Stimulated activated CD8-positive, alpha-beta memory T cell treated with anti-CD3 and anti-CD28 coated beads, Interleukin-12 subunit alpha, Interleukin-12 subunit beta, amount 100 ng/mL, for 24 hours (primary cell): ENCODE measurements around the gene PCSK4.
"Not testable (repeated sequence)": the region's sequence is repeated elsewhere in the genome, so short reads cannot be mapped to it uniquely, and the experiment has no call there.

Source experiments
- DNase-seq: peaks from one replicate; pipeline ENCODE4 v3.0.0-alpha.2; 2020; ENCODE audit errors: extremely low read depth

PCSK4 gene

DNA sequence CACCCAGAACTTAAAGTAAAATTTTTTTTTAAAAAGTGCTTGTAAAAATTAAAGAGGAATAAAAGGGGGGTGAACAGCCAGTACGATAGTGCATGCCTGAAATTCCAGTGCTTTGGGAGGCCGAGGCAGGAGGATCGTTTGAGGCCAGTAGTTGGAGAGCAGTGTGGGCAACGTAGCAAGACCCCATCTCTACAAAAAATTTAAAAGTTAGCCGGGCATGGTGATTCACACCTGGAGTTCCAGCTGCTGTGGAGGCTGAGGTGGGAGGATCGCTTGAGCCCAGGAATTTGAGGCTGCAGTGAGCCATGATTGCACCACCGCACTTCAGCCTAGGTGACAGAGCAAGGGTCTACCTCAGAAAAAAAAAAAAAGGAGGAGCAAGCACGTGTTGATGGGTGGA, 14.9 kb upstream of the PCSK4 start:
- no peak for DNase-seq

DNA sequence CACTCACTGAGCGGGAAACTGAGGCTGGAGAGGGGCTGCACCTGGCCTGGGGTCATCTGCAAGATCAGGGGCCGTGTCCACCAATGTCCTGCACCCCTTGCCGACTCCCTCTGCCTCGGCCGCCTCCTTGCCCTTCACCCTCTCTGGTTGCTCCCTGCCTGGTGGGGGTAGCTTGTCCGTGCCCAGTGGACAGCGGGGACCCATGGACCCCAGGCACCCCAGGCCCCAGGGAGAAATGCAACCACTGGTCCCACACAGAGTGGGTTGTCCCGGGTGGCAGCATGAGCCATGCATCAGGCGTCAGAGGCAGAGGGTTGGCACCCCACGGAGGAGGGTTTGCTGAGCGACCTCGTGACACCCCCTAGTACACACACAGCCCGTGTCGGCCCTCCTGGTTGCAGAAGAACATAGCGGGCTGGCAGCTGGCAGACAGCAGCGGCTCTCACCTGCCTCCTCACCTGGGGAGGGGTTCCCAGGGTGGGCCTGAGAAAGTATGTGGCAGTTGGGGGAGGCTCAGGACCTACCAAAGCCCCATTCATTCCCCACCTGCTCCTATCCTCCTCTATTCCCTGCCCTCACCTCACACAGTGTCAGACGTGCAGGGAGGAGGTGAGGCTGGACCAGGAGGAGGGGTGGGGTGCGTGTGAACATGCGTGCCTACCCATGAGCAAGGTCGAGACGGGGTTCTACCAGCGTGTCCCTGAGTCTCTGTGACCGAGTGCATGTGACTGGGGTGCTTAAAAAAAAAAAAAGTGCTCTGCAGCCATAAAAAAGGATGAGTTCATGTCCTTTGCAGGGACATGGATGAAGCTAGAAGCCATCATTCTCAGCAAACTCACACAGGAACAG, 14.0 kb upstream of the PCSK4 start:
- no peak for DNase-seq

DNA sequence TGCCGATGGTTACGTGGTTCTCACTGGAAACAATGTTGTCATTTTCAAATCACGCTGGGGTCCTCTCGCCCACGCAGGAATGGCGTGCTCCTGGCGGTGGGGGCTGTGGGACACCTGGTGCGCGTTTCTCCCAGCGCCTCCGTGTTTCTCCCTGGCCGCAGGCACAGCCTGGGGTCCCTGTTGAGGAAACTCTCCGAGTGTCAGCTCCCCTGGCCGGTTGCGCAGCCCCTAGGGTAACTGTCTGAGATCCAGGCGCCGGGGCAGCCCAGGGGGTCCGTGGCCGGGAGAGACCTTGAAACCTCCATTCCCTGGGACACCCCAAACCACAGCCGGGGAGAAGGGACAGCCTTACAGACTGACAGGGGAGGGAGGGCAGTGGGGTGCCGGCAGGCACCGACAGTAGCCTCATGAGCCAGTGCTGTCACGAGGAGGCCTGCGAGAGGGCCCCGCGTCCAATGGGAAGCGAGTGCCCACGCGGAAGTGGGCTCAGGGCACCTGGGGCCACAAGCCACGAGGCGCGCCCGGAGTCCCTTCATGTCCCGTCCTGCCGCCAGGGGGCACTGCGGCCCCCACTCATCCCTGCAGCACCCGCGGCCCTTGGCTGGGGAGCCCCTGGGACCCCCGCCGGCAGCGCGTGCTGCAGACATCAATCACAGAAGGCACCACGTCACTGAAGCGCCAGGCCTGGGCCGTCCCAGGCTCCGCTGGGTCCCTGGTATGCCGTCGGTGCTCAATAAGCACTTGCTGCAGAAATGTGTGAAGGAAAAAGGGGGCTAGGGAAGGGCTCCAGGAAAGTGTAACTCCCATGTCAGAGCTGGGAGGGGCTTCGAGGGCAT, 13.2 kb upstream of the PCSK4 start:
- DNase-seq, result no peak

DNA sequence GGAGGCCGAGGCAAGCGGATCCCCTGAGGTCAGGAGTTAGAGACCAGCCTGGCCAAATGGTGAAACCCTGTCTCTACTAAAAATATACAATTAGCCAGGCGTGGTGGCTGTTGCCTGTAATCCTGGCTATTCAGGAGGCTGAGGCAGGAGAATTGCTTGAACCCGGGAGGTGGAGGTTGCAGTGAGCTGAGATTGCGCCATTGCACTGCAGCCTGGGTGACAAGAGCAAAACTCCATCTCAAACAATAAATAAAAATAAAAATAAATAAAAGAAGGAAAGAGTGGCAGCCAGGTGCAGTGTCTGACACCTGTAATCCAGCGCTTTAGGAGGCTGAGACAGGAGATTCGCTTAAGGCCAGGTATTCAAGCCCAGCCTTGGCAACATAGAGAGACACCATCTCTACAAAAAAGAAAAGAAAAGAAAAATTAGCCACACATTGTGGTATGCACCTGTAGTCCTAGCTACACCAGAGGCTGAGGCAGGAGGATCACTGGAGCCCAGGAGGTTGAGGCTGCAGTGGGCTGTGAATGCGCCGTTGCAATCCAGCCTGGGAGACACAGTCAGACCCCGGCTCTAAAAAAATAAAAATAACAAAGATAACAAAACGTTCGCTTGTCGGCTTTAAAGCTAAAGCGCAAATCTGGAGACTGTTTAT, 12.4 kb upstream of the PCSK4 start:
- DNase-seq, result no peak

DNA sequence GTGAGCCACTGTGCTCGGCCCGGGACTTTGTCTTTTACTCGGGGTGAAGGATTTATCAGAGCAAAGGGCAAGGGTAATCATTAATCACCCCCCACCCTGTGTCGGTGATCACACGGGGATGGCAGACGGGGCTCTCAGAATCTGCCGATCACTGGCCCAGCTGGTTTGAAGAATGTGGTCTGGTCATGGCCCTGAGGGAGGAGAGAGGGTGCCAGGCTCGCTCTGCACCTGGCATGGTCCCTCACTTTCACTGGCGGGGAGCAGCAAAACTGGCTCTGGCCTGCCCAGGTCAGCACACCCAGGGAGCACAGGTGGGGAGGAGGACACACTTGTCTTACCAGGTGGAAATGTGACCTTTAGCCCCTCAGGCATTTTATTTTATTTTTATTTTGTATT, 11.0 kb upstream of the PCSK4 start:
- no peak for DNase-seq

DNA sequence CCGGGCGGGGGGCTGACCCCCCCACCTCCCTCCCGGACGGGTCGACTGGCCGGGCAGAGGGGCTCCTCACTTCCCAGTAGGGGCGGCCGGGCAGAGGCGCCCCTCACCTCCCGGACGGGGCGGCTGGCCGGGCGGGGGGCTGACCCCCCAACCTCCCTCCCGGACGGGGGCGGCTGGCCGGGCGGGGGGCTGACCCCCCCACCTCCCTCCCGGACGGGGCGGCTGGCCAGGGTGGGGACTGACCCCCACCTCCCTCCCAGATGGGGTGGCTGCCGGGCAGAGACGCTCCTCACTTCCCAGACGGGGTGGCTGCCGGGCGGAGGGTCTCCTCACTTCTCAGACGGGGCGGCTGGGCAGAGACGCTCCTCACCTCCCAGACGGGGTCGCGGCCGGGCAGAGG, 9.1 kb upstream of the PCSK4 start:
- not testable (repeated sequence) for DNase-seq

DNA sequence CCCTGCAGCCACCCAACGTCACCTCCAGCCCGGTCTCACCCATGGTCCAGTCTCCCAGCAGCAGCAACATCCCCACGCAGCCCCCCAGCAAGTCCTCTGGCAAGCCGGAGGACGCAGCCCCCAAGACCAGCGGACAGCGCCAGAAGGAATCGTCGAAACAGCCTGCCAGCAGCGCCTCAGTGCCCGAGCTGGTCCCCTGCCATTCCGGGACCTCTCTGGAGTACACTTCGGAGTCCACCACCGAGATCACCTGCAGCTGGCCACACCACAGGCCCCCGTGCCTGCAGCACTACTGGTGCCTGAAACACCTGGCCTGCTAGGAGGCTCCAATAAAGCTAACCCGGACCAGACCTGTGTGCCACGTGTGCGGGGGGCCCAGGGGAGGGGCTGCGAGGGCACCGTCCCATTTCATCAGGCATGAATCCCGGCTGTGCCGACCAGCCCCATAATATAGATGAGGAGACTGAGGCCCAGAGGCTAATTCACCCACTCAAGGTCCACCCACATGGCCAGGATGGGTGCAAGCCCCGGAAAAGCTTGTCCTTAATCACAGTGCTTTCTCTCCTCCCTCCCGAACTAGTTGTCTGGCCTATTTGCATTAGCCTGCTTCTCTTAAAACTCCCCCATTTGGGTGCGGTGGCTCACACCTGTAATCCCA, 7.6 kb upstream of the PCSK4 start:
- DNase-seq, result no peak

DNA sequence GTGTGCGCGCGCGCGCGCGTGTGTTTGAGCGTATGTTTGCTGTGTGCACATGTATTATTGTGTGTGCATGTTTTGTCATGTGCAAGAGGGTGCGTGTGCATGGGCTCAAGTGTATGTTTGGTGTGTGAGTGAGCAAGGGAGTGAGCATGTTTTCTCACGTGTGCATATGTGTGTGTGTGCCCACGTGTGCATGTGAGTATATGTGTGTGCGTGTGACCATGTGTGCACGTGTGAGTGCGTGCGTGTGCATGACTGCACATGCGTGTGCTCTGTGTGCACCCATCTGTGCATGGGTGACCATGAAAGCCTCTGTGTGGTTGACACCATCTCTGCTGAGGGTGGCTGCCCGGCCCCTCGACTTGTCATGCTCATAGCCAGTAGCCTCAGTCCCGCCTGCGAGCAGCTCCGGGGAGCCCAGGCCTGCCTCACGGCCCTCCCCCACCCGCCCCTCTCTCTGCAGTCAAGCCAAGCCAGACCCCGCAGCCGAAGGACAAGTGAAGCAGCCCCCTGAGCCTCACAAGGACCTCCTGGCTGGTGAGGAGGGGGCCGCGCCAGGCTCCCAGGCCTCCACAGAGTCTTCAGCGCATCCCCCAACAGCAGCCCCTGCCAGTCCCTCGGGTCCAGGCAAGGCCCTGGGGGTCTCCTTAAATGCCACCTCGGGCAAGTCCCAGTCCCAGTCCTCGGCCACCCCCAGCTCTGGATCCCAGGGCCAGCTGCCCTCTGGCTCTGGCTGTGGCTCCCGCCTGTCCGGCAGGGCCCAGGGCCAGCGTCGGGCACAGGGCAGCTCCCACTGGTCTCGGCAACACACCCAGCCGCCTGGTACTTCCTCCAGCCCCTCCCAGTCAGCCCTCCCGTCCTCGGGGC, 6.8 kb upstream of the PCSK4 start:
- no peak for DNase-seq

DNA sequence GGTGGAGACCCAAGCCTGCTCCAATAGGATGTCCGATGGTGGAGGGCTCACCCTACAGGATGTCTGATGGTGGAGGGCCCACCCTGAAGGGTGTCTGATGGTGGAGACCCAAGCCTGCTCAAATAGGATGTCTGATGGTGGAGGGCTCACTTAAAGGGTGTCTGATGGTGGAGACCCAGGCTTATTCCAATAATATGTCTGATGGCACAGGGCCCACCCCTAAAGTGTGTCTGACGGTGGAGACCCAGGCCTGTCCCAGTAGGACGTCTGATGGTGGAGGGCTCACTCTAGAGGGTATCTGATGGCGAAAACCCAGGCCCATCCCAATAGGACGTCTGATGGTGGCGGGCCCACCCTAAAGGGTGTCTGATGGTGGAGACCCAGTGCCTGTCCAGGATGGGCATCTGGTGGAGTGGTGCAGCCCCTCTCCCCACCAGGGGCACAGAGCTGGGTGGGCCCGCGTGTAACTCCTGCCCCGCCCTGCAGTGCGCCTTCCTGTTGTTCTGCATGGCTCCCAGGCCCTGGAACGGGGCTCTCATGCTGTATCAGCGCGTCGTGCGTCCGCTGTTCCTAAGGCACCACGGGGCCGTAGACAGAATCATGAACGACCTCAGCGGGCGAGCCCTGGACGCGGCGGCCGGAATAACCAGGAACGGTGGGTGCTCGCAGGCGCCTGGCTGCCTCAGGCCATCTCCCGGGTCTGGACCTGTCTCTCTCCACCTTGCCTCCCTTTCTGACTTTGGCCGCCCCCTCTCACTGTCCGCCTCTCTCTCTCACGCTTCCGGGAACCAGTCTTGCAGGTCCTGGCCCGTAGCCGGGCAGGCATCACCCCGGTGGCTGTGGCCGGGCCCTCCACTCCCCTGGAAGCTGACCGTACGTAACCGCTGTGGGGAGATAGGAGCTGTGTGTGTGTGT, 5.9 kb upstream of the PCSK4 start:
- DNase-seq, result no peak

DNA sequence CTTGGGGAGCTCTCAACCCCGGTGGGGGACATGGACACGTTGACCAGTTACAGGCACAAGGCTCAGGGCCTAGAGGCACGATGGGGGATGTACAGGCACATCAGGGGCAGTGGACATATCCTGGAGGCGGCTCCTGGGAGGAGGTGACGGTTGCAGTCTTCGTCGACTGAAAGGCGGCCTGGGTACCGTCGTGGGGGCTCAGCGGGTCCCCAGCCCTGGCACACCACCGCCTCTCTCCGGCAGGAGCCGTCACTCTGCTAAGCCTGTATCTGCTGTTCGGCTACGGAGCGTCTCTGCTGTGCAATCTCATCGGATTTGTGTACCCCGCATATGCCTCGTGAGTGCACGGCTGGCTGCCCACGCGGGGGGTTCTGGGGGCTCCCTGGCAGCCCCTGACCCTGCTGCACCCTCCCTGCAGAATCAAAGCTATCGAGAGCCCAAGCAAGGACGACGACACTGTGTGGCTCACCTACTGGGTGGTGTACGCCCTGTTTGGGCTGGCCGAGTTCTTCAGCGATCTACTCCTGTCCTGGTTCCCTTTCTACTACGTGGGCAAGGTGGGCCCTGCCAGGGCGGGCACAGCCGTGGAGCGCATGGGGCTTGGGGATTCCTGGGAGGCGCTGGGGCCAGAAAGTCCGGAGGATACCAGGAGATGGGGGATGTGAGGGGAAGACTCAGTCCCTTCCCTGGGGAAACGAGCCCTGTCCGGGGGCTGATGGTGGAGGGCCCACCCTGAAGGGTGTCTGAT, 5.1 kb upstream of the PCSK4 start:
- DNase-seq, result no peak

DNA sequence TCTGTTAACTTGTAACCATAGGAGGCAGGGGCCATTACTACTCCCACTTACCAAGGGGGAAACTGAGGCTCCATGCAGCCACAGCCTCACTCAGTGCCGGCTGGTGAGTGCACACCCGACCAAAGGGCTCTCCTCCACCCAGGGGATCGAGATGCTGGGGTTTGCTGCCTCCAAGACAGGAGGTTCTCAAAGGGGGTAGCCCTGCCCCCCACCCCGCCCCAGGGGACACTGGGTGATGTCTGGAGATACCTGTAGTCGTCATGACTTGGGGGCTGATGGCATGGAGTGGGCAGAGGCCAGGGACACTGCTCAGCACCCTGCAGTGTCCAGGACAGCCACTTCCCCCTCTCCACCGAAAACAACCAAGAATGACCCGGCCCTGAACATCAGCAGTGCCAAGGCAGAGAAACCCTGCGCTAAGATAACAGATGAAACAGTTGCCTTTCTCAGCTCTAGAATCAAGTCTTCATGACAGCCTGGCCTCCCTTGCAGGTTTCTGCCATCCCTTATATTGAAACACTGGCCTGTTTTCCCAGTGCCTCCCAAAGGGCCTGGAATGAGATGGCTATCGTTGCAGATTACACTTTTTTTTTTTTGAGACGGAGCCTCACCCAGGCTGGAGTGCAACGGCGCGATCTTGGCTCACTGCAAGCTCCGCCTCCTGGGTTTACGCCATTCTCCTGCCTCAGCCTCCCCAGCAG, 4.1 kb upstream of the PCSK4 start:
- no peak for DNase-seq

DNA sequence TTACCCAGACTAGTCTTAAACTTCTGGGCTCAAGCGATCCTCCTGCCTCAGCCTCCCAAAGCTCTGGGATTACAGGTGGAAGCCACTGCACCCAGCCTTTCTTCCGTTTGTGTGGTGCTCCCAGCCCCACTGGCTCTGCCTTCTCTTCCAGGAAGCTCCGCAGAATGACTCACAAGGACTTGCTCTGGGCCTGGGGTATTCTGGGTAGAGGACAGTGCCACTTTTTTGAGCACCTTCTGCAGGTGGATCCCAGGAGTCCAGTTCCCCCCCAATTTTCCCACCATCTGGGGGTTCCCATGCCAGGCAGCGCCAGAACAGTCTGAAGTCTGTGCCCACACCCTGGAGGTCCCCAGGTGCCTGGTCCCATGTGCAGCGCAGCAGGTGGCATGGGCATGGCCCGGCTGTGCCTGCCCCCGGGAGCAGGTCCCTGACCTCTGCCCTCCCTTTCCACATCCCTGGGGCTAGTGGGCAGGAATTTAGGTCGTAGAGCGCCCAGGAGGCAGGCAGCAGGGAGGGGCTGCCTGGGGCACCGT, 2.4 kb upstream of the PCSK4 start:
- DNase-seq, result no peak

DNA sequence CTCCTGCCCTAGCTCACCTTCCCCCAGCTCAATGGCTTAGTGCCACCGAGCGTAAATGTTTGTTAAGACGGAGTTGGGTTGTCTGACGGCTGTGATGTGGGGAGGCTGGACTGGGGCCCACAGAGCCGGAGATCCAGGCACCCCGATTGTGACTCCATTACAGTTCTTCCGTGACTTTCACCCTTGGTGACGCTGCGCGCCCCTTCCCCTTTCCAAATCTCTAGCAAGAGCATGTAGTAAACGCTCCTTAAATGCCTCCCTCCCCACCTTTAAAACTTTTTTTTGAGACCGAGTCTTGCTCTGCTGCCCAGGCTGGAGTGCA, 1.7 kb upstream of the PCSK4 start:
- no peak for DNase-seq

DNA sequence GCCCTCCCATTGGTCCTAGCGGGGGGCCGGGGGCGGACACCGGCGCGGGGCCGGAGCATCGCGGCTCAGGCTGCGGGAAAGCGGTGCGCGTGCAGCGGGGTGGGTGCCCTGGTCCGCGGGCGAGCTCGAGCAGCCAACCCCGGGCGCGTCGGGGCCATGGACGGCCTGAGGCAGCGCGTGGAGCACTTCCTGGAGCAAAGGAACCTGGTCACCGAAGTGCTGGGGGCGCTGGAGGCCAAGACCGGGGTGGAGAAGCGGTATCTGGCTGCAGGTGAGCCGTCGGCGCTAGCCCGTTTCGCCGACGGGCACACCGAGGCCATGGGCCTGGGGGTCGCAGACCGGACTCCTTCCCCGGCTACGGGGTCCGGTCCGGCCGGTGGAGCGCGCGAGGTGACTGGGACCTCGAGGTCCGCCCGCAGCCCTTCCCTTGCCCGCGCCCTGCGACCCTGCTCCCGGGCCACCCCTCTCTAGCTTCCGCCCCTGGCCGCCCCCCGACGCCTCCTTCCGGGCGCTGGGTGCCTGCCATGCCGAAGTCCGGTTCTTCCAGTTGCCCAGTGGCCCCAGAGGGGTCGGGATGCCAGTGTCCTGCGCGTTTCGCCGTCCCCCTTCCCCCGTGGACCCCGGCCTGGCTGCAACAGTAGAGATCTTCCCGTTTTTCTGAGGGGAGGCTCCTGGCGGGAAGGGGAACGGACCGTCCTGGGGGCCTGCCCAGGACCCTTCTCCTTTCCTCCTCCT, 1.1 kb upstream of the PCSK4 start, which contains the start of gene REEP6:
TSS of gene REEP6 (plus strand) at position 68 of the 735 bp plus-strand sequence. CDS start at position 157, 89 bp downstream.
- DNase-seq, result no peak

DNA sequence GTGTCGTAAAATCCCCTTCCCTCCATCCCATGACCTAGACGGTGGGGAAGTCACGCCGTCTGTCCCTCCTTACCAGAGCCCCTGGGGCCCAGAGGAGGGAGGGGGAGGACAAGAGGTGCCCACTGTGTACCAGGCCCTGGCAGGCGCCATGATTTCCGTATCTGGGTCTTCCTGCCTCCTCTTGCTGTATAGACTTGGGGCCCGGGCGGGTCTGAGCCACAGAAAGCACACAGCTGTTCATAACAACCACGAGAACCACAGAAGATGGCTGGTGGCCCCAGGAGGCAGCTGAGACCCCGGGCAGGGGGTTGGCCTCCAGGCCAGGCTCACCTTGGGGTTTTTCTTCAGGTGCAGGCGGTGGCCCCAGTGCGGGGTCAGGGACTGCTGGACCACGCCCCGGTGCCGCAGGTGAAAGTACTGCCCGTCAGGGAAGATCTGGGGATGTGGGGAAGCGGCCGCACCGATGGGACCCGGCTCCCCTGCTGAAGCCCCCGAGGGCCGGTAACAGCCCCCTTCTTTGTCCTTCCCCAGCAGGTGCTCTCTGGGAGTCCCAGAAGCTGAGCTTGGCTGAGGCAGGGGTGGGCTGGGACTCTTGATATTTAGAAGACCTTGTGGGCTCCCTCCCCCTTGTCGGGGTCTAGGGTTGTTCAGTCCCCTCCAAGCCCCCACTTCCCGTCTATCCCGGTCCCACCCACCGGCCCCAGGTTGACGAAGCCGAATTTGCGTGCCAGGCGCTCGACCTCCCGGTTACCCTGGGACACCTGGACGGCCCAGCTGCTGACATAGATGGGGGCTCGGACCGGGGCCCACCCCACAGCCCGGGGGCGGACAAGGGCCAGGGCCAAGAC, 463 bp downstream of the PCSK4 start:
- no peak for DNase-seq

DNA sequence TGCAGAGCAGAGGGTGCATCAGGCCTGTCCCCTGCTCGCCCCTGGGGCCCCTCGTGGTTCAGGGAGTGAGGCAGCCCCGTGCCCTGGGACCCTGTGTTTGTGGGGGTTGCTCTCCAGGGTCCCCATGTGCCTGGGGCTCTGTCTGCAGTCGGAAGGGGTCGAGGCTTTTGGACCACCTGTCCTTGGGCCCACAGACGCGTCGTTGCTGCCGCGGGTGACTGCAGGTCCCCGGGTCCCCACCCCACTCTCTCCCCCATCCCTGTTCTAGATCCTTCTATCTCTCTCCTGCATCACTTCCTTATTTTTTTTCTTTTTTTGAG, 1.9 kb downstream of the PCSK4 start:
- no peak for DNase-seq
